ENCODE measurements around the gene IPMK.

Gene IPMK

GRCh38 chr10:58267713-58268453, at the start of gene IPMK:
TSS of gene IPMK (minus strand) at chr10:58267894. CDS start at chr10:58267611, 283 bp downstream.
- peak; percentile 85 to 93 for DNase-seq (ENCODE audit: low read depth in 2 of 2)

DNA sequence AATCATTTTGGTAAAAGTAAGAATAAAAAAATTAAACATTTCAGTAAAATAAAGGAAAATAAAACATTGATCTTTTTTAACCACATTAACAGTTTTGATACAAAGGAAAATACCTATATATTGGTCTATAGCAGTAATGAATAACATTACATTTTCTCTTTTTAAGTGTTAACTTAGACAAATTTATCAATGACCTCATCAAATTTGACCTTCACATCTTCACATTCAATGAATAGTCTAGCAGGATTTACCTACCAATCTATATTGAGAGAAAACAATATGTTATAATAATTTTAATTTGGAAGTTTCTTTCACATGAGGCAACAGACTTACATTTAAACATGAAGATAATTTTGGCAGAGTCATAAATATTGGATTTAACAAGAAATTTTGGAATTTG, 49.2 kb upstream of the IPMK start:
- no peak for DNase-seq (ENCODE audit: low read depth in 2 of 2)

GRCh38 chr10:58311026-58311425, 43.3 kb upstream of the IPMK start:
- DNase-seq (ENCODE audit: low read depth in 2 of 2), result no peak

DNA sequence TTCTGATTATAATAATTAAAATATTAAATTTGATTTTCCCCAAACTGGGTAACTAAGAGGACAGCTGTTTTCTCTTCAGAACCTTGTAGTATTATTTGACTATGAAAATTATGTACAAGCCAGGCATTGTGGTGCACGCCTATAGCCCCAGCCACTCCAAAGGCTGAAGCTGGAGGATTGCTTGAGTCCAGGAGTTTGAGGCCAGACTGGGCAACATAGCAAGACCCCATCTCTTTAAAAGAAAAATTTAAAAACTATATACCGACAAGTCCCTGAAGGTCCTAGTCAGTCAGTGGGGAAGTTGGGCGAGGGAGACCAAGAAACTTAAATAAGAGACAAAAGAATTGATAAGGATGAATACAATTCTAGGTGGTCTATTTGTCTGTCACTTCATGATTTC, 40.0 kb upstream of the IPMK start:
- DNase-seq (ENCODE audit: low read depth in 2 of 2), result no peak

- no peak for DNase-seq (ENCODE audit: low read depth in 2 of 2)
Measured at GRCh38 chr10:58305821-58306220, 38.1 kb upstream of the IPMK start.

GRCh38 chr10:58304099-58304633, 36.5 kb upstream of the IPMK start:
- DNase-seq (ENCODE audit: low read depth in 2 of 2), result no peak

DNA sequence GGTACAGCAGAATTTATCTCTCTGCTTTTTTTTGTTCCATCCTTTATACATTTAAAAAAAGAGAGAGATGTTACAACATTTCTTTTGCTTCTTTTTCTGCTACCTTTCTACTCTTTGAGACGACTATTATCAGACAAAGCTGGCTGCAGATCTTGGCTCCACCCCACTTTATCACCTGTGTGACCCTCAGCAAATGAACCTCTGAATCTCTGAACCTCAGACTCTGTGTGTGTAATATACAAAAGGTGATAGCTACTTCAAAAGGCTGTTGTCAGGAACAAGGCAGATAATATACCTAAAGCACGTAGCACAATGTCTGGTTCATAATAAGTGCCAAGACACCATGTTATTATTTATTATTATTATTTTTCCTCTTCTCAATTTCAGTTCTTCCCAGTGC, 34.6 kb upstream of the IPMK start:
- DNase-seq (ENCODE audit: low read depth in 2 of 2), result no peak

GRCh38 chr10:58300676-58301075, 33.0 kb upstream of the IPMK start:
- no peak for DNase-seq (ENCODE audit: low read depth in 2 of 2)

GRCh38 chr10:58299580-58299979, 31.9 kb upstream of the IPMK start:
- DNase-seq (ENCODE audit: low read depth in 2 of 2), result peak; percentile 25

DNA sequence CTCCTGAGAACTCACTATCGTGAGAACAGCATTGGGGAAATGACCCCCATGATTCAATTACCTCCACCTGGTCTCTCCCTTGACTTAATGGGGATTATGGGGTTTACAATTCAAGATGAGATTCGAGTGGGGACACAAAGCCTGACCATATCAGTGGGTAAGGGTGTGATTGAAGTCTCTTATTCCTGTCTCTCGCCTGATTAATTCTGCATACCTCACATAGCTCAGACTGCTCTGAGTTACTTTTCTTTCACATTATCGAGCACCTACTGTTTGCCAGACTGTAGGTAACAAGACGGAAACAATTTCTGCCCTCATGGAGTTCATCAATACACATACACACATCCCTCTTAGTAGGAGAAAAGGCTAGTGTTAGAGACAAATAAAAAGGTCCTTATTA, 26.3 kb upstream of the IPMK start:
- DNase-seq (ENCODE audit: low read depth in 2 of 2), result no peak

GRCh38 chr10:58291538-58292174, 24.0 kb upstream of the IPMK start:
- DNase-seq (ENCODE audit: low read depth in 2 of 2), result peak in 1 of 2 donors; percentile 2

DNA sequence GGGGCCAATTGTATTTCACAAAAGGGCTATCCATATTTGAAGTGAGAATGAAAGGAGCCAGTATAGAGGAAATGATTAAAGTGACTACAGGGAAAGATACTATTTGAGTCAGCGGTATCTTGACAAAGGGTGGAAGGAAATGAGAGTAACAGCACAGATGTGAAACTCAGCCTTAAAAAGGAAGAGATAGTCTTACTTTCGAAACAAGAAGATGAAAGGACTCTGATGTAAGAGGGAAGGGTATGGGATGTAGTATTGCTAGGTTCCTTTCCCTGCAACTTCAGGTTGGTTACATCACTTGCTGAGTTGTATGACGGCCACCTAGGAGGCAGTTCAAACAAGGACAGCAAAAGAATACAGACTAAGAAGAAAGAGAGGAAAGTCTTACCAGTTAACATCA, 14.9 kb upstream of the IPMK start:
- DNase-seq (ENCODE audit: low read depth in 2 of 2), result peak in 1 of 2 donors; percentile 4

DNA sequence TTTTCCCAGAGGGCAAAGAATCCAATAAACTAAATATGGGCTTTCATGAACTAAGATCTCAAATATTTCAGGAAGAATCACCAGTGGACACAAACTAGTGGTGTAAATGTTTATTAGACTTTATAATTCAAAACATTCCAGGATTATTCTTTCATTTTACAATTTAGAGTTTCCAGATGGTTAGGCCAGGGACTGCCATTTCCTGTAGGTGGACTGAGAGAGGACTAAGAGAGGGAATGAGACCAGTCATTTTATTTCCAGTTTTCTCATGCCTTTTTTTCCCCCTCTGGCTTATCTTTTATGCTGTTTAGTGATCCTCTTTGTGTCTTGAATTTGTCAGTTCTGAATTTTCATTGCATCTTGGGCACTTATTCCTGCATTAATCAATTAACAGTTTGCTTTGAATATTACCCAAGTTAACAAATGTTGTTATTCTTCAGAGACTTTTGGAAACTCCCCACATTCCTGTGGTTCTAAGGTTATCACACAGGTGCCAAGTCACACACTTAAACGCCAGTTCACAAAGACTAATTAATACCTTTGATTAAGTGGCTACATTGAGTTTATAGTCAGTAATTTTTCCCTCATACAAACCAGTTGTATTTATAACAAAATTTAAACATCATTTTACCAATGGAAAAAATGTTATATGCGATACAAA, 13.5 kb upstream of the IPMK start:
- DNase-seq (ENCODE audit: low read depth in 2 of 2), result no peak

DNA sequence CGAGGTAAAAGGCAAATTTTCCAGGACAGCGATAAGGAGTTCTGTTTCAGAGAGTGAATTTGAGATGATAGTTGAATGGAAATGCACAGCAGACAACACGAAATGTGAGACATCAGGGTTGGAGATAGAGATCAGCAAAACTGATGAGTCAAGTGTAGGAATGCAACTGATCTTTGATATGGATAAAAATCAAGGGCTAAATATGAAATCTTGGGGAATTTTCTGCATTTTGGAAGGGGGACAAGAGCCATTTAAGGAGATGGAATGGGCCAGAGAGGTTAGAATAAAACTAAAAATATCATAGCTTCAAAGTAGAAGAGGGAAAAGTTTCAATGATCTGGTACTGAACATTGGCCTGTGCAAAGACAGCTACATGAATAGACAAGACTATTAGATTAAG, 12.8 kb upstream of the IPMK start:
- DNase-seq (ENCODE audit: low read depth in 2 of 2), result no peak

- no peak for DNase-seq (ENCODE audit: low read depth in 2 of 2)
Measured at GRCh38 chr10:58278962-58279307, 11.2 kb upstream of the IPMK start.

DNA sequence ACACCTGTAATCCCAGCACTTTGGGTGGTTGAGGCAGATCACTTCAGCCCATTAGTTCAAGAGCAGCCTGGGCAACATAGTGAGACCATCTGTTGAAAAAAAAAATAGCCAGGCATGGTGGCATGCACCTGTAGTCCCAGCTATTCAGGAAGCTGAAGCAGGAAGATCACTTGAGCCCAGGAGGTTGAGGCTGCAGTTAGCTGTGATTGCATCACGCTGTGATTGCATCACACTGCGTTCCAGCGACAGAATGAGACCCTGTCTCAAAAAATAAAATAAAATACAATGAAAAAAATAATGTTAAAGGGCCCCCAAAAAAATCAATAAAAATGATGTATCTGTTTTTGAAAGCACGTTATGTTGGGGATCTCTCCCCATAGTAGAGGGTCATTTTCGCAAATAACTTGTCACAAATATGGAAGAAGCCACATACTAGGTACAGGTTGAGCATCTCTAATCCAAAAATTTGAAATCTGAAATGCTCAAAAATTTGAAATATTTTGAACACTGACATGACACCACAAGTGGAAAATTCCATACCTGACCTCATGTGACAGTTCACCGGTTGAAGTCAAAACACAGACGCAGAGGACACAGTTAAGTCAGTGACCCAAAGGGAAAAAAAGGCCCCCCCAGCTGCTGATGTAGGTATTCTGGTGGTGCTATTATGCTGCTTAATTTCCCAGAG, 10.7 kb upstream of the IPMK start:
- no peak for DNase-seq (ENCODE audit: low read depth in 2 of 2)

DNA sequence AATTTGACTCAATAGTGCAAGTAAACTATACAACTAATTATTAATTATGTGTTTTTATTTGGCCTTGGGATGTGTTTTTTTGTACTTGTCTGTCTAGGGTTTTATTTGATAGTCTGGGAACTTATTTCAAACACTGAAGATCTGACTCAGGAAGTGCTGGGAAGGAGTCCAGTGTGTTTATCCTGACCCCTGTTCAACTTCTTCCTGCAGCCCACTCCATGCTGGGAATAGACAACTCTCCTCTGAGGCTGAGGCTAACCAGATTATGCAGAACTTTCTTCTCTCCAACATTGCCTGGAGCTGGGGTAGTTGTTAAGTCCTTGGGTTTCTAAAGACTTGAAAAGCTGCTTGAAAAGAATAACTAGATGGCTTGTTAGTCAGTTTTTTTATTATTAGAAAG, 8.2 kb upstream of the IPMK start:
- no peak for DNase-seq (ENCODE audit: low read depth in 2 of 2)

DNA sequence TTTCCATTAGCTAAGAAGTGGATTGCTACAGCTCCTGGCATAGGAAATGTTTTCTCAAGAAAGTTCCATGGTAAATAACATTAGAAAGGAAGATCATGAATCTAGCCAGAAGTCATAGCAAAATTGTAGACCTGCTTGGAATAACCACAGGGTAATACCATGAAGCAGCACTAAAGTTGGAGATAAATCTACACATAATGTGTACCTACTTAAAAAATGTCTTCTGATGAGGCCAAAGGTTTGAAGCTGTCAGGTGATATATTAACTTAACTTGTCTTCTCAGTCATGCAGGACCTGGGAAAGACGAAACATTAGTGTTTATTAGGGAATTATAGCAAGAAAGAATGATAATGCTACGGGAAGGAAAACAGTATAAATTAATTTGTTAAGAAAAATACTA, 7.6 kb upstream of the IPMK start:
- no peak for DNase-seq (ENCODE audit: low read depth in 2 of 2)

- no peak for DNase-seq (ENCODE audit: low read depth in 2 of 2)
Measured at GRCh38 chr10:58269782-58270290, 2.1 kb upstream of the IPMK start.

DNA sequence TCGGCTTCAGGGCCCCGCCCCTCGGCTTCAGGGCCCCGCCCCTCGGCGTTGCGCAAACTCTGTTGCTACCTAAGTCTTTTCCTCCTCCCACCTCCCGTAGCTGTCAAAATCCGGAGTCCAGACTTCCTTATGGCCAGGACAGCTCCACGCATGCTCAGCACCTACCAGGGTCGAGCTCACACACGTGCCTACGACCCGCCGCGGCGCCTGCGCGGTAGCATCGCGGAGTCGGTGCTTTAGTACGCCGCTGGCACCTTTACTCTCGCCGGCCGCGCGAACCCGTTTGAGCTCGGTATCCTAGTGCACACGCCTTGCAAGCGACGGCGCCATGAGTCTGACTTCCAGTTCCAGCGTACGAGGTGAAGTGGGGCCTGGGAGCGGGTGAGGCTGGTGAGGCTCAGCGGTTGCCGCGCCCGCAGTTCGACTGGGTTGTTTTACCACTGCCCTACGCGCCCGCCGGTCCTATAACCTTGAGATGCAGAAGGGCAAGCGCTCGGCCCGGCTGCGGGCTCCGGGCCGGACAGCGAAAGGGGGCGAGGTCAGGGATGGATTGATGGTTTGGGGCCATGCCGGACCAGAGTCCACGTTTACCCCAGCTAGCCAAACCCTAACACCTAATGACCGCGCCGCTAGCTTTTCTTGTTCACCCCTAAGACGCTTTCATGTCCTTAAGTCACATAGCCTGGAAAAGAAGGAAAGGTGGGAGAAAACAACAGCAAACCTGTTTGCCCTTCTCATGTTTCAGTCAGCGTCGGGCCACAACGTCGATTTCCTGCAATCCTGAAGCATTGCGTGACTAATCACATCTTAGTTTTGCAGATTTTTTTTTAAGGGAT, 1.5 kb upstream of the IPMK start, which contains the start of gene CISD1:
Gene CISD1, plus strand, starts transcription at position 217 of the 836 bp plus-strand sequence. Its CDS starts 112 bp downstream, at position 329.
- peak; percentile 92 for DNase-seq (ENCODE audit: low read depth in 2 of 2)

DNA sequence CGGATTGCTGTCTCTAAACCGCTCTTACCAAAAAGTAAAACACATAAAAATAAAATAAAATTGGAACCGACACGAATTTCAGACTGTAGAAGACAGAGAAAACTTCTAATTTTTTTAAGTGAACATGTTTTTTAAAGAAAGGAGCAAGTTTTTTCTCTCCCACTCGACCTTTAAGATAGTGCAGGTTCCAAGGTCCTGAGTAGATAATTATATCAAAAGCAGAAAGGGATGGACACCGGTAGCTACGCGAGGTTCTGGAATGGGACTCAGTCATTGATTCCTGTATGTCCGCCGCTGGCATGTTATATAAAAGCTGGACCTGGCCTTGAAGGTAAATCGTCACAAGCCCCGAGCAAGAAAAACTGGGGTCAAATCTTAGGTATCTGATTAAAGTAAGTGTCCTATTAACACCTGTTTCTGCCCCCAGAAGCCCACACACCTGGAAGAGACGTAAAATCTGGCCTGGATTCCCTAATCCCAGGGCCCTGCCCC, 806 bp upstream of the IPMK start:
- no peak for DNase-seq (ENCODE audit: low read depth in 2 of 2)
